Natural killer cell (primary cell): ENCODE measurements around the gene ALPL. TPM values are rescaled to one million over a fixed set of nuclear protein-coding genes. Genes with fewer than 3 reads are reported as not detected.

ENCODE experiments used
- ATAC-seq, 3 donors: fragments of 150-1000 bp in 2 of 3; fragments of 200-7000 bp in 1 of 3; cut with Tn5 transposase; 1 replicate in 1 of 3; 2 replicates in 2 of 3; pipeline ENCODE4 v1.10.0; 2021; ENCODE audit warnings: mild to moderate bottlenecking in 2 of 3, moderate library complexity in 2 of 3
- DNase-seq, 2 donors: peaks; one replicate each; pipeline versions ENCODE4 v3.0.0 to v3.0.0-alpha.2; 2013 to 2021; ENCODE audit warnings: mixed read lengths in 1 of 2
- H3K27ac ChIP-seq: one replicate; pipeline ENCODE4 v1.5.1; 2013; ENCODE audit warnings: mild to moderate bottlenecking, low read length
- H3K27me3 ChIP-seq: one replicate; pipeline ENCODE4 v1.6.1; 2013; ENCODE audit warnings: low read length; ENCODE audit not compliant: control insufficient read depth, insufficient read depth
- H3K36me3 ChIP-seq: one replicate; pipeline ENCODE4 v1.6.1; 2013; ENCODE audit warnings: low read length; ENCODE audit not compliant: control insufficient read depth, insufficient read depth
- H3K4me1 ChIP-seq: one replicate; pipeline ENCODE4 v1.6.1; 2013; ENCODE audit warnings: low read length; ENCODE audit not compliant: control insufficient read depth, insufficient read depth
- H3K4me3 ChIP-seq: one replicate; pipeline ENCODE4 v1.5.1; 2013; ENCODE audit warnings: low read length
- H3K9me3 ChIP-seq: one replicate; pipeline ENCODE4 v1.6.1; 2013; ENCODE audit warnings: low read length; ENCODE audit not compliant: control insufficient read depth, insufficient read depth
- H3K27ac Mint-ChIP-seq, 2 donors: one replicate each; pipeline ENCODE4 v1.8.0; 2022; ENCODE audit warnings: mild to moderate bottlenecking in 2 of 2, mixed read lengths in 2 of 2, moderate library complexity in 1 of 2
- H3K27me3 Mint-ChIP-seq, 2 donors: one replicate each; pipeline ENCODE4 v1.8.0; 2022; ENCODE audit warnings: low read depth in 2 of 2, mixed read lengths in 2 of 2
- H3K36me3 Mint-ChIP-seq: one replicate; pipeline ENCODE4 v1.8.0; 2022; ENCODE audit warnings: mixed read lengths
- H3K4me1 Mint-ChIP-seq, 2 donors: one replicate each; pipeline ENCODE4 v1.8.0; 2022; ENCODE audit warnings: mixed read lengths in 2 of 2
- H3K4me3 Mint-ChIP-seq: one replicate; pipeline ENCODE4 v1.8.0; 2022; ENCODE audit warnings: mild to moderate bottlenecking, moderate library complexity, mixed read lengths
- H3K9me3 Mint-ChIP-seq, 2 donors: one replicate each; pipeline ENCODE4 v1.8.0; 2022; ENCODE audit warnings: mixed read lengths in 2 of 2
- CTCF ChIP-seq: fragments of 200-600 bp; IDR thresholded peaks from one replicate; pipeline ENCODE4 v1.8.0; 2022; ENCODE audit warnings: antibody characterized with exemption
- WGBS: methylation state at CpG from one replicate; pipeline ENCODE4 v1.1.7; 2013; ENCODE audit warnings: missing lambda C conversion rate; ENCODE audit not compliant: insufficient coverage; 5-methylcytosine and 5-hydroxymethylcytosine counted together
- intact Hi-C: fragments of 100-400 bp; cut with micrococcal nuclease; formaldehyde crosslinking; loops from one replicate; pipeline ENCODE4 v1.14.2; 2022
- total RNA-seq, 4 donors: library from RNA; stranded (reverse); fragments of 120-200 nt in 1 of 4; gene quantifications; one replicate each; pipeline versions ENCODE4 v1.2.3 to v1.2.4, GENCODE V29; 2013 to 2022

Gene ALPL
- total RNA-seq, 3 donors from 2014 or later (not counting 1 experiment from before 2014, with no cell fraction given): 2.4 TPM; not detected in 2

DNA sequence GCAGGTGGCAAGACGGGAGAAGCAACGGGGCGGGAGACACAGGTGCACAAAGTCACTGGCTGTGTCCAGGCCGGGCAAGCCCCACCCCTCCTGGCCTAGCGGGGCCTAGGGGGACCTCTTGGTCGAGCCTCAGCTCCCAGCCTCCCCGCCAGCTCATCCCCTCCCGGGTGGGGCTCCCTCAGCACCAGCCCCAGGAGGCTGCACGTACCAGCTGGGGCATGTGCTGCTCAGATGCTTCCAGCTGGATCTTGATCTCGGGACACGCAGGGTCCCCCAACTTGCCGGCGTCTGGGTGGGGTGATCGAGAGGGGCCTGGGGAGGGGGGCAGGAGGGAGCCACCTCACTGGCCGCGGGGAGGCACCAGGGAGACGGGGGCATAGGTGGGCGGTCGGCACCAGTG lies 88.5 kb downstream of the ALPL start:
- H3K27me3 ChIP-seq: no peaks in the 10 kb centered on the region
- no peaks in the 10 kb centered on the region for H3K4me1 ChIP-seq
- H3K27ac Mint-ChIP-seq: no peak overlapping the region
- H3K4me3 Mint-ChIP-seq: no peak overlapping the region
- no peaks in the 10 kb centered on the region for H3K36me3 ChIP-seq
- no peak overlapping the region for H3K27ac ChIP-seq
- H3K27me3 Mint-ChIP-seq: peaks cover 0 to 3% of the 10 kb centered on the region in 2 donors
- 89% methylated on average over 19 of the region's 19 CpGs for WGBS
- intact Hi-C loops: no loop called here
- H3K4me3 ChIP-seq: no peak overlapping the region
- DNase-seq (no peak), ATAC-seq (no peak)
- H3K36me3 Mint-ChIP-seq: no peaks in the 10 kb centered on the region
- H3K9me3 ChIP-seq: no peaks in the 10 kb centered on the region
- TF ChIP-seq CTCF: no peak
- H3K9me3 Mint-ChIP-seq: no peaks in the 10 kb centered on the region
- H3K4me1 Mint-ChIP-seq: no peaks in the 10 kb centered on the region

DNA sequence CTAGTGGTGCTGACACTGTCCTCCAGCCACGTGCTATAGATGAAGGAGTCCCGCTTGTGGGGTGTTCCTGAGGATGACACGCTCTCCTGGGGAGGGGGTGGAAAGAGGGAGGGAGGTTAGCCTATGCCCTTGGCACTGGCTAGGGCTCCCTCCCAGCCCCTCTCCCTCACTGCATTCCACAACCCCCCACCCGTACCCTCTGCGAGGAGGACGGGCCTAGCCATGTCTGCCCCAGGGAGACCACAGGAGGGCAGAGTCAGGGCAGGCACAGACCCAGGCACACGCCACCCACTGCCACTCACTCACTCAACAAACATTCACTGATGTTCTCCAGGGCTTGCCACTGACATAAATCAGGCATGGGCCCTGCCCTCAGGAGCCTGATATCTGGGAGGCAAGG lies 89.2 kb downstream of the ALPL start:
- Mint-ChIP-seq H3K36me3 (no peaks in the 10 kb centered on the region), H3K4me3 (no peak overlapping the region), H3K27me3 (peaks cover 0 to 3% of the 10 kb centered on the region in 2 donors), H3K9me3 (no peaks in the 10 kb centered on the region), H3K27ac (no peak overlapping the region), H3K4me1 (no peaks in the 10 kb centered on the region)
- WGBS: 74% methylated on average over 6 of the region's 7 CpGs
- DNase-seq (no peak), ATAC-seq (no peak)
- H3K4me1 ChIP-seq: no peaks in the 10 kb centered on the region
- H3K9me3 ChIP-seq: no peaks in the 10 kb centered on the region
- no peak overlapping the region for H3K27ac ChIP-seq
- intact Hi-C loops: no loop called here
- no peaks in the 10 kb centered on the region for H3K27me3 ChIP-seq
- no peak for TF ChIP-seq CTCF
- no peak overlapping the region for H3K4me3 ChIP-seq
- no peaks in the 10 kb centered on the region for H3K36me3 ChIP-seq

GRCh38 chr1:21598904-21599303 lies 89.7 kb downstream of the ALPL start:
- no peak overlapping the region for H3K27ac Mint-ChIP-seq
- no peak for ATAC-seq
- H3K4me1 Mint-ChIP-seq: no peaks in the 10 kb centered on the region
- H3K4me3 Mint-ChIP-seq: no peak overlapping the region
- Histone ChIP-seq H3K4me1 (no peaks in the 10 kb centered on the region), H3K27ac (no peak overlapping the region), H3K4me3 (no peak overlapping the region), H3K9me3 (no peaks in the 10 kb centered on the region), H3K36me3 (no peaks in the 10 kb centered on the region), H3K27me3 (no peaks in the 10 kb centered on the region)
- no peak for TF ChIP-seq CTCF
- intact Hi-C loops: no loop called here
- 80% methylated on average over 8 of the region's 8 CpGs for WGBS
- DNase-seq: no peak
- H3K27me3 Mint-ChIP-seq: peaks cover 0 to 5% of the 10 kb centered on the region in 2 donors
- no peaks in the 10 kb centered on the region for H3K36me3 Mint-ChIP-seq
- H3K9me3 Mint-ChIP-seq: no peaks in the 10 kb centered on the region

GRCh38 chr1:21599402-21599801 lies 90.2 kb downstream of the ALPL start:
- Histone ChIP-seq H3K27me3 (no peaks in the 10 kb centered on the region), H3K4me1 (no peaks in the 10 kb centered on the region), H3K36me3 (no peaks in the 10 kb centered on the region), H3K9me3 (no peaks in the 10 kb centered on the region), H3K27ac (no peak overlapping the region), H3K4me3 (no peak overlapping the region)
- Mint-ChIP-seq H3K4me3 (no peak overlapping the region), H3K4me1 (no peaks in the 10 kb centered on the region), H3K27me3 (peaks cover 0 to 10% of the 10 kb centered on the region in 2 donors), H3K9me3 (no peaks in the 10 kb centered on the region), H3K27ac (no peak overlapping the region), H3K36me3 (no peaks in the 10 kb centered on the region)
- no peak for ATAC-seq
- no peak for DNase-seq
- WGBS: 84% methylated on average over 15 of the region's 15 CpGs
- TF ChIP-seq CTCF: no peak
- intact Hi-C loops: no loop called here
